ENCODE results near the gene PARVB. TPM values are rescaled to one million over a fixed set of nuclear protein-coding genes. Genes with fewer than 3 reads are reported as not detected.

The PARVB gene
- total RNA-seq, 4 donors from 2014 or later = 27.7 to 88.5 (median 41.7) TPM

DNA sequence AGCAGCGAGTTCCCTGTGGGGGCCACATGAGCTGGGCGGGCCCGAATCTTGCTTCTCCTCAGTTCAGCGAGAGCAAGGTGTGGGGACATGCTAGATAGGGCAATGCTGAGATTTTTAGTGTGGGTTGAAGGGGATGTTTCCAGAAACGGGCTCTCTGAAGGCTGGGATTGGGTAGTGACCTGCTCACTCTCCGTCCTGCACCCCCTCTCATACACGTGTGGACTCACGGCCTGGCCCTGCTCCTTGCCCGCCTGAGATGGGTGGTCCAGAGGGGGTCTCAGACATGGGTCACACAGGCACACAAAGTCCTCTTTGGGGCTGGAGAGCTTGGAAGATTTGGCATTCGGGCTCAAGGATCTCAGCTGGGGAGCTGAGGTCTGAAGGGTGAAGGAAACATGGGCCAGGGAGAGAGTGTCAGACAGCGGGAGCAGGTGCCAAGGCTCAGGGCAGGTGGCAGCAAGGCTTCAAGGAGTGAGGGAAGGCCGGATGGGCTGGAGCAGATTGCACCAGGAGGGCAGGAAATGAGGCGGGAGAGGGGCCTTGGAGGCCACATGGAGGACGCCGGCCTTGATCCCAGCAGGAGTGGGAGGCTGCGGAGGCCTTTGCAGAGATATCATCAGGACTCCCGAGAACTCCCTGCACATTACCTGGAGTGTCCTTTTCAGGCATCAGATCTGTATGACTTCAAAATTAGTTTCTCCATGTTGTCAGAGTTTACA, 74.1 kb downstream of the PARVB start:
- Histone ChIP-seq H3K27ac (no peak overlapping the region), H3K9me3 (no peaks in the 10 kb centered on the region), H3K4me1 (no peaks in the 10 kb centered on the region), H3K27me3 (no peaks in the 10 kb centered on the region), H3K36me3 (no peaks in the 10 kb centered on the region), H3K4me3 (no peak overlapping the region)
- DNase-seq = no peak
- TF ChIP-seq, protein P1, sequence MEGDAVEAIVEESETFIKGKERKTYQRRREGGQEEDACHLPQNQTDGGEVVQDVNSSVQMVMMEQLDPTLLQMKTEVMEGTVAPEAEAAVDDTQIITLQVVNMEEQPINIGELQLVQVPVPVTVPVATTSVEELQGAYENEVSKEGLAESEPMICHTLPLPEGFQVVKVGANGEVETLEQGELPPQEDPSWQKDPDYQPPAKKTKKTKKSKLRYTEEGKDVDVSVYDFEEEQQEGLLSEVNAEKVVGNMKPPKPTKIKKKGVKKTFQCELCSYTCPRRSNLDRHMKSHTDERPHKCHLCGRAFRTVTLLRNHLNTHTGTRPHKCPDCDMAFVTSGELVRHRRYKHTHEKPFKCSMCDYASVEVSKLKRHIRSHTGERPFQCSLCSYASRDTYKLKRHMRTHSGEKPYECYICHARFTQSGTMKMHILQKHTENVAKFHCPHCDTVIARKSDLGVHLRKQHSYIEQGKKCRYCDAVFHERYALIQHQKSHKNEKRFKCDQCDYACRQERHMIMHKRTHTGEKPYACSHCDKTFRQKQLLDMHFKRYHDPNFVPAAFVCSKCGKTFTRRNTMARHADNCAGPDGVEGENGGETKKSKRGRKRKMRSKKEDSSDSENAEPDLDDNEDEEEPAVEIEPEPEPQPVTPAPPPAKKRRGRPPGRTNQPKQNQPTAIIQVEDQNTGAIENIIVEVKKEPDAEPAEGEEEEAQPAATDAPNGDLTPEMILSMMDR (IDR thresholded peaks at IDR 0.05) = no peak
- TF ChIP-seq POLR2A (IDR thresholded peaks at IDR 0.05) = no peak
- intact Hi-C loops (cut with DNase I; ENCODE audit: low total_unique reads) = no loop called here

DNA sequence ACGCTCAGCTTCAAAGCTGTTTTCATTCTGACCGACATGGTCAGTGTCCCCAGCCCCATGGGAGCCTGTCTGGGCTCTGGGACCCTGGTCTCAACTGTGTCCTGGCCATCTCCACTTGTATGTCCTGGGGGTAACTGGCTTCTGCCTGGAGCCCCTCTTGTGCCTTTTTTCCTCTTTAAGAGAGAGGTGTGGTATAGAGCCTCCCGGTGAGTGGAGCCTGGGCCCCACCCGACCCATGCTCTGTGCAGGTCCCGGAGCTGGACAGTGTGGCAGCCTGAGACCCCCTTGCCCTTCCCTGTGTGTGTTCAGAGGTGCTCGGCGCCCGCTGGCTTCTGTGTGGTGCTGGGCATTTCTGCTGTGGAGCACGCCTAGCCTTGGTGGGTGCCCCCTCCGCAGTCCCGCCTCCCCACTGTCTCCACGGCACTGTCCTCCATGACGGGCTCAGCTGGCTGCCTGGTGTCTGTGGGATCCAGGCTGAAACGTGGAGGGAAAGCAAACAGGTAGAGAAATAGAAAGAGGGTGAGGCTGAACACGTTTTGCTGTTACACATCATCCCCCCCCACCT, 74.9 kb downstream of the PARVB start:
- H3K4me1 ChIP-seq = no peaks in the 10 kb centered on the region
- H3K27me3 ChIP-seq = no peaks in the 10 kb centered on the region
- TF ChIP-seq, protein P1 (IDR thresholded peaks at IDR 0.05) = no peak
- no peak for TF ChIP-seq POLR2A (IDR thresholded peaks at IDR 0.05)
- no peak overlapping the region for H3K27ac ChIP-seq
- H3K36me3 ChIP-seq = no peaks in the 10 kb centered on the region
- DNase-seq = no peak
- H3K4me3 ChIP-seq = no peak overlapping the region
- intact Hi-C loops (cut with DNase I; ENCODE audit: low total_unique reads) = no loop called here
- no peaks in the 10 kb centered on the region for H3K9me3 ChIP-seq

DNA sequence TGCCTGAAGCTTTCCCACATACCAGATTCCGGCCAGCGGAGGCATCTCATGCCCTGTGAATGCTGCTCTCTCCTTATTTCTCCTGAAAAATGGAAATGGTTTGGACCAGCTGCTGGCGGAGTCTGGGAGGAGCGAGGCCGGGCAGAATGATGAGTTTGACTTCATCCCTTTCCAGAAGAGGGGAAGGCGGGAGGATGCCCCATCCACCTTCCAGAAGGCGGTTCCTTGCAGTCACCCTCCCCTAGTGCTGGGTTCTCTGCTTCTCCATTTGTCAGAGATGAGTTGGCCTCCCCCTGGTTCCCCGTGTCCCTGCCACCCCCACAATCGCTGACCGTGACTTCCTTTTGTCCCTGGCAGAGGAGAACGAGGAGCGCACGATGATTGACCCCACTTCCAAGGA, 75.6 kb downstream of the PARVB start:
- intact Hi-C loops (cut with DNase I; ENCODE audit: low total_unique reads) = no loop called here
- DNase-seq = no peak
- Histone ChIP-seq H3K36me3 (no peaks in the 10 kb centered on the region), H3K9me3 (no peaks in the 10 kb centered on the region), H3K4me3 (no peak overlapping the region), H3K27ac (no peak overlapping the region), H3K27me3 (no peaks in the 10 kb centered on the region), H3K4me1 (no peaks in the 10 kb centered on the region)
- TF ChIP-seq, protein P1 (IDR thresholded peaks at IDR 0.05) = no peak
- no peak for TF ChIP-seq POLR2A (IDR thresholded peaks at IDR 0.05)

DNA sequence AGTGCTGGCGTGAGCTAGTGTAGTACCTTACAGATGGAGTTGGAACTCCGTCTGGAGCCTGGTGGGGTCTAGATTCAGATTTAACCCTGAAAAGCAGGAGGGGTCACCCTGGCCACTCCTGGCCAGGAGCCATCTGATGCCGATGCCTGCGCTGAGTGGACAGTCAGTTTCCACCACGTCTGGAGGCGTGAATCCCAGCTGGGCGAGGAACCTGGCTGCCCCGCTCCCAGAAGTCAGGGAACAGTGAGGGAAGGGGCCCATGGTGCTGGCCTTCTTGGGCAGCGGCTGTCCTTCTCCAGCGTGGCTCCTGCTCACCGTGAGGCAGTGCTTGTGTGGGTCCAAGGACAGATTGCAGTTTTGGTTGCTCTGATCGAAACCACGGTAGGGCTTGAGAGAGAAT, 76.3 kb downstream of the PARVB start:
- H3K27ac ChIP-seq = no peak overlapping the region
- no peak for DNase-seq
- intact Hi-C loops (cut with DNase I; ENCODE audit: low total_unique reads) = no loop called here
- no peaks in the 10 kb centered on the region for H3K9me3 ChIP-seq
- H3K27me3 ChIP-seq = no peaks in the 10 kb centered on the region
- TF ChIP-seq, protein P1 (IDR thresholded peaks at IDR 0.05) = no peak
- TF ChIP-seq POLR2A (IDR thresholded peaks at IDR 0.05) = no peak
- H3K36me3 ChIP-seq = no peaks in the 10 kb centered on the region
- no peak overlapping the region for H3K4me3 ChIP-seq
- H3K4me1 ChIP-seq = no peaks in the 10 kb centered on the region

DNA sequence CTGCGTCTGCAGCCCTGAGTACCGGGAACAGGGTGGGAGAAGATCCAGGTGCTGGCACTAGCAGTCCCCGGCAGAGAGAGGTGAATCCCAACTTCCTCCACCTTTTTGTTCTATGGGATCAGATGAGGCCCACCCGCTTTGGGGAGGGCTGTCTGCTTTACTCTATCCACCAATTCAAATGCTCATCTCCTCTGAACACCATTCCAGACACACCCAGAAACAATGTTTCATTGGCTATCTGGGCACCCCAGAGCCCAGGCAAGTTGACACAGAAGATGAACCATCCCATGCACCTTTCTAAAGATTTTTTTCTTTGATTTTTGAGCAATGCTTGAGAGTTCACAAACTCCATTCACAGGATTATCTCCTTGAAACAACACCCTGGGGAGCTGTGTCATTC, 78.0 kb downstream of the PARVB start:
- no peak for TF ChIP-seq POLR2A (IDR thresholded peaks at IDR 0.05)
- TF ChIP-seq, protein P1 (IDR thresholded peaks at IDR 0.05) = no peak
- intact Hi-C loops (cut with DNase I; ENCODE audit: low total_unique reads) = no loop called here
- H3K36me3 ChIP-seq = no peaks in the 10 kb centered on the region
- DNase-seq = no peak
- no peaks in the 10 kb centered on the region for H3K27me3 ChIP-seq
- H3K9me3 ChIP-seq = no peaks in the 10 kb centered on the region
- H3K27ac ChIP-seq = no peak overlapping the region
- no peak overlapping the region for H3K4me3 ChIP-seq
- no peaks in the 10 kb centered on the region for H3K4me1 ChIP-seq

Measured in uterus (tissue), 4 donors.